ENCODE results near the gene GNG7.

DNA sequence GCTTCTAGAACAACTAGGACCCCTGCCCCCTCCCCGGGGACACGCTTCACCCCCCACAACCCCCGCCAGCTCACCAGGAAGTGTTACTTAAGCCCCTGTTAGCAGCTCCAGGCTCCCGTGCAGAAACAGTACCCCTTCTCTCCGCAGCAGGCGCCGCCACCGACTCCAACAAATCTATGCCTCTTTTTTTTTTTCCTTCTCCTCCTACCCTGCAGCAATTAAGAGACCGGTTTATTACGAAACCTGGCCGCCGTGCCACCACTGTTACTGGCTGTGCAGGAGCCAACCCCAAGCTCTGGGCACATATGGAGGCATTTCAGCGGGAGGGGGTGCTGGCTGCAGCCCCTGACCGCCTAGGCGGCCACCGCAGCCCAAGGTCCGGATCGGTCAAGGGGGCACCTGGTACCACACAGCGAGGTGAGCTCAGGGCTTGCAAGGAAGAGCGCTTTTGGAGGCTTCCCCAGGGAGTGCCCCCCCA, 224.2 kb downstream of the GNG7 start:
- TF ChIP-seq, protein P1, sequence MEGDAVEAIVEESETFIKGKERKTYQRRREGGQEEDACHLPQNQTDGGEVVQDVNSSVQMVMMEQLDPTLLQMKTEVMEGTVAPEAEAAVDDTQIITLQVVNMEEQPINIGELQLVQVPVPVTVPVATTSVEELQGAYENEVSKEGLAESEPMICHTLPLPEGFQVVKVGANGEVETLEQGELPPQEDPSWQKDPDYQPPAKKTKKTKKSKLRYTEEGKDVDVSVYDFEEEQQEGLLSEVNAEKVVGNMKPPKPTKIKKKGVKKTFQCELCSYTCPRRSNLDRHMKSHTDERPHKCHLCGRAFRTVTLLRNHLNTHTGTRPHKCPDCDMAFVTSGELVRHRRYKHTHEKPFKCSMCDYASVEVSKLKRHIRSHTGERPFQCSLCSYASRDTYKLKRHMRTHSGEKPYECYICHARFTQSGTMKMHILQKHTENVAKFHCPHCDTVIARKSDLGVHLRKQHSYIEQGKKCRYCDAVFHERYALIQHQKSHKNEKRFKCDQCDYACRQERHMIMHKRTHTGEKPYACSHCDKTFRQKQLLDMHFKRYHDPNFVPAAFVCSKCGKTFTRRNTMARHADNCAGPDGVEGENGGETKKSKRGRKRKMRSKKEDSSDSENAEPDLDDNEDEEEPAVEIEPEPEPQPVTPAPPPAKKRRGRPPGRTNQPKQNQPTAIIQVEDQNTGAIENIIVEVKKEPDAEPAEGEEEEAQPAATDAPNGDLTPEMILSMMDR (IDR thresholded peaks at IDR 0.05): peak in 1 of 3 experiments; percentile 20
- TF ChIP-seq POLR2A (IDR thresholded peaks at IDR 0.05): no peak

Measured in testis (tissue), 2 donors.